ENCODE data around the gene CHRM1.

CHRM1 gene

GRCh38 chr11:62919898-62920640, 1.1 kb downstream of the CHRM1 start:
- peaks cover 5% of the 10 kb centered on the region; the same call in 1 of the 2 replicates for H4K20me1 ChIP-seq (ENCODE audit: insufficient read depth, low read length)
- ATAC-seq (ENCODE audit: insufficient read depth, low read depth) (no peak), DNase-seq (no peak)
- H3K27me3 ChIP-seq (ENCODE audit: insufficient read depth, low read length, poor library complexity): no peaks in the 10 kb centered on the region
- H3K4me2 ChIP-seq (ENCODE audit: insufficient read depth, low read length): no peak overlapping the region
- H2AFZ ChIP-seq (ENCODE audit: low read depth, low read length): no peak overlapping the region
- no peaks in the 10 kb centered on the region for H3K36me3 ChIP-seq (ENCODE audit: insufficient read depth, low read length)
- no peaks in the 10 kb centered on the region for H3K79me2 ChIP-seq (ENCODE audit: insufficient read depth, low read length)
- H3K4me3 ChIP-seq (ENCODE audit: low read depth in 1 of 2, low read length in 2 of 2): no peak overlapping the region
- no peak overlapping the region for H3K9ac ChIP-seq (ENCODE audit: low read depth, low read length)
- TF ChIP-seq, protein P1, sequence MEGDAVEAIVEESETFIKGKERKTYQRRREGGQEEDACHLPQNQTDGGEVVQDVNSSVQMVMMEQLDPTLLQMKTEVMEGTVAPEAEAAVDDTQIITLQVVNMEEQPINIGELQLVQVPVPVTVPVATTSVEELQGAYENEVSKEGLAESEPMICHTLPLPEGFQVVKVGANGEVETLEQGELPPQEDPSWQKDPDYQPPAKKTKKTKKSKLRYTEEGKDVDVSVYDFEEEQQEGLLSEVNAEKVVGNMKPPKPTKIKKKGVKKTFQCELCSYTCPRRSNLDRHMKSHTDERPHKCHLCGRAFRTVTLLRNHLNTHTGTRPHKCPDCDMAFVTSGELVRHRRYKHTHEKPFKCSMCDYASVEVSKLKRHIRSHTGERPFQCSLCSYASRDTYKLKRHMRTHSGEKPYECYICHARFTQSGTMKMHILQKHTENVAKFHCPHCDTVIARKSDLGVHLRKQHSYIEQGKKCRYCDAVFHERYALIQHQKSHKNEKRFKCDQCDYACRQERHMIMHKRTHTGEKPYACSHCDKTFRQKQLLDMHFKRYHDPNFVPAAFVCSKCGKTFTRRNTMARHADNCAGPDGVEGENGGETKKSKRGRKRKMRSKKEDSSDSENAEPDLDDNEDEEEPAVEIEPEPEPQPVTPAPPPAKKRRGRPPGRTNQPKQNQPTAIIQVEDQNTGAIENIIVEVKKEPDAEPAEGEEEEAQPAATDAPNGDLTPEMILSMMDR (IDR thresholded peaks at IDR 0.05; ENCODE audit: borderline replicate concordance, extremely low read depth, low read length, poor library complexity, severe bottlenecking): no peak
- TF ChIP-seq EZH2 (IDR thresholded peaks at IDR 0.05; ENCODE audit: borderline replicate concordance, low read depth, low read length, severe bottlenecking): no peak
- H3K9me3 ChIP-seq (ENCODE audit: insufficient read depth, low read length, severe bottlenecking): no peaks in the 10 kb centered on the region
- no peaks in the 10 kb centered on the region for H3K4me1 ChIP-seq (ENCODE audit: insufficient read depth, low read length)
- H3K27ac ChIP-seq (ENCODE audit: low read length): no peak overlapping the region

- no peak overlapping the region for H3K9ac ChIP-seq (ENCODE audit: low read depth, low read length)
Measured at GRCh38 chr11:62919476-62919875, 1.7 kb downstream of the CHRM1 start.

GRCh38 chr11:62918531-62918930, 2.6 kb downstream of the CHRM1 start:
- Histone ChIP-seq H4K20me1 (ENCODE audit: insufficient read depth, low read length) (peaks cover 5% of the 10 kb centered on the region; the same call in 1 of the 2 replicates), H2AFZ (ENCODE audit: low read depth, low read length) (no peak overlapping the region), H3K79me2 (ENCODE audit: insufficient read depth, low read length) (no peaks in the 10 kb centered on the region), H3K9ac (ENCODE audit: low read depth, low read length) (no peak overlapping the region), H3K4me2 (ENCODE audit: insufficient read depth, low read length) (no peak overlapping the region), H3K27ac (ENCODE audit: low read length) (no peak overlapping the region), H3K4me3 (ENCODE audit: low read depth in 1 of 2, low read length in 2 of 2) (no peak overlapping the region), H3K4me1 (ENCODE audit: insufficient read depth, low read length) (no peaks in the 10 kb centered on the region), H3K9me3 (ENCODE audit: insufficient read depth, low read length, severe bottlenecking) (no peaks in the 10 kb centered on the region), H3K36me3 (ENCODE audit: insufficient read depth, low read length) (no peaks in the 10 kb centered on the region), H3K27me3 (ENCODE audit: insufficient read depth, low read length, poor library complexity) (no peaks in the 10 kb centered on the region)
- DNase-seq (no peak), ATAC-seq (ENCODE audit: insufficient read depth, low read depth) (no peak)
- TF ChIP-seq, protein P1 (IDR thresholded peaks at IDR 0.05; ENCODE audit: borderline replicate concordance, extremely low read depth, low read length, poor library complexity, severe bottlenecking): no peak
- no peak for TF ChIP-seq EZH2 (IDR thresholded peaks at IDR 0.05; ENCODE audit: borderline replicate concordance, low read depth, low read length, severe bottlenecking)

More at GRCh38 chr11:62919476-62919875, 1.7 kb downstream of the CHRM1 start:
- DNase-seq (no peak), ATAC-seq (ENCODE audit: insufficient read depth, low read depth) (no peak)
- no peak overlapping the region for H2AFZ ChIP-seq (ENCODE audit: low read depth, low read length)
- no peak overlapping the region for H3K4me2 ChIP-seq (ENCODE audit: insufficient read depth, low read length)
- no peak overlapping the region for H3K4me3 ChIP-seq (ENCODE audit: low read depth in 1 of 2, low read length in 2 of 2)
- peaks cover 5% of the 10 kb centered on the region; the same call in 1 of the 2 replicates for H4K20me1 ChIP-seq (ENCODE audit: insufficient read depth, low read length)
- no peaks in the 10 kb centered on the region for H3K36me3 ChIP-seq (ENCODE audit: insufficient read depth, low read length)
- no peaks in the 10 kb centered on the region for H3K79me2 ChIP-seq (ENCODE audit: insufficient read depth, low read length)
- H3K27me3 ChIP-seq (ENCODE audit: insufficient read depth, low read length, poor library complexity): no peaks in the 10 kb centered on the region
- H3K27ac ChIP-seq (ENCODE audit: low read length): no peak overlapping the region
- H3K9me3 ChIP-seq (ENCODE audit: insufficient read depth, low read length, severe bottlenecking): no peaks in the 10 kb centered on the region
- TF ChIP-seq, protein P1 (IDR thresholded peaks at IDR 0.05; ENCODE audit: borderline replicate concordance, extremely low read depth, low read length, poor library complexity, severe bottlenecking): no peak
- TF ChIP-seq EZH2 (IDR thresholded peaks at IDR 0.05; ENCODE audit: borderline replicate concordance, low read depth, low read length, severe bottlenecking): no peak
- H3K4me1 ChIP-seq (ENCODE audit: insufficient read depth, low read length): no peaks in the 10 kb centered on the region

Data from DND-41 (cell line).